RWPE1 (cell line): ENCODE data around the gene EIF3L.

Experiments
- CTCF ChIA-PET: fragments of 350-600 bp; sonication (Branson Sonifier 250); formaldehyde crosslinking; extraction: SDS; loops from one replicate; lab custom pipeline; 2021; lab: Yijun Ruan, JAX
- POLR2A ChIA-PET: fragments of 400-600 bp; formaldehyde crosslinking; extraction: SDS; loops from one replicate; lab custom pipeline; 2020; ENCODE audit warnings: antibody characterized with exemption; ENCODE audit not compliant: low non-redundant PET; lab: Yijun Ruan, JAX
- DNase-seq: peaks from one replicate; pipeline ENCODE4 v3.0.0; 2012; ENCODE audit warnings: low spot score
- H3K27ac ChIP-seq: fragments of 450-650 bp; 2 replicates; pipeline ENCODE4 v1.5.1; 2017
- CTCF ChIP-seq: fragments of 450-650 bp; conservative IDR thresholded peaks from 2 replicates; pipeline ENCODE4 v1.5.1; 2017; ENCODE audit warnings: low read depth, mild to moderate bottlenecking

The EIF3L gene

GRCh38 chr22:37933711-37934376 is 84.6 kb downstream of the EIF3L start:
- ChIA-PET CTCF (interaction anchor here (0.5 to 1.7 kb wide), 7 partner anchors 9 to 1130 kb away, joined by 3 to 6 read pairs (median 3); partner anchors contain the start of gene MICALL1), POLR2A (interaction anchor here (0.8 kb wide), 1 partner anchor 78 kb away, joined by 7 read pairs; no protein-coding TSS in a partner anchor)
- peak; percentile 98 for TF ChIP-seq CTCF
- peak; percentile 80 for DNase-seq
- H3K27ac ChIP-seq, result peak overlapping the region; percentile 82
